Measurements from ENCODE around the gene IFNW1.
A peak's percentile ranks its signal among the peaks of the same experiment; 100 is the strongest.
"Not testable (repeated sequence)": the region's sequence is repeated elsewhere in the genome, so short reads cannot be mapped to it uniquely, and the experiment has no call there.

The IFNW1 gene

DNA sequence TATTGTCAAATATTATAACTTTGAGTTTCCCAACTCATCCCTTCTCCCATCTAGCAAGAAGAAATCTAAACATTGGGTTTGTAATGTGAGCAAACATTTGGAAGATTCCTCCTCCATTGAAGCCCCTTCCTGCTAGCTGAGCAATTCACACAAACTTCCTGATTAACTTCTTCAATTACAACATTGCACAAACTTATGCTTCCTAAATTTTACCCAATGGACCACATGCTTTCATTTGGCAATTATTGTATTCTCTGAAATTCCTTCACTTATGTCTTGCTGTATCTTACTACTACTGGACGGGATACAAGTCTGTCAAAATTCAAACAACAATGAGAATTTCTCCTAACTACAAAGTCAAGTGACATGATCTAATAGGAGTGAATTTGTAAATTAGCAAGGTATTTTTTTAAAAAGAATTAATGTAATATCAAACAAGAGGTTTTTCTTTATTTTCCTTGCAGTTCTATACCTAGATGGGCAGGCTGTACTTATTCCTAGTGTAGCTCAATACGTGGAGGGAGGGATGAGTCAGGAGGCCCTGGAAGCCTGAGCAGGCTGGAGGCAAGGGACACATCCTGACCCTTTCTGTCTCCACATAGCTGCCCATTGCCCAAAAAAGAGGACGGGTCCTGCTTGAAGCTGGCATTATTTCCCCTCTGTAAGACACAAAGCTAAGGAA is 11.8 kb upstream of the IFNW1 start:
- no peak overlapping the region for H2BK15ac ChIP-seq (replicated peaks; ENCODE audit: low read depth)
- no peaks in the 10 kb centered on the region for H3K27me3 ChIP-seq (ENCODE audit: insufficient read depth, low read length, poor library complexity)
- no peaks in the 10 kb centered on the region for H3K4me1 ChIP-seq (ENCODE audit: control insufficient read depth, low read depth, low read length)
- DNase-seq, result peak; percentile 60
- no peak overlapping the region for H3K4me3 ChIP-seq (ENCODE audit: low read length)
- H3K27ac ChIP-seq (ENCODE audit: low read depth, low read length), result no peak overlapping the region
- no CpG with 5 or more reads among the region's 3 CpGs for WGBS (ENCODE audit: extremely low coverage, insufficient coverage, low lambda C conversion rate)
- no peak overlapping the region for H2AK5ac ChIP-seq (ENCODE audit: low read length)
- H2BK120ac ChIP-seq (ENCODE audit: low read depth, low read length), result no peak overlapping the region
- H3K9ac ChIP-seq (ENCODE audit: low read length), result no peak overlapping the region
- H3K23ac ChIP-seq (ENCODE audit: low read length), result no peak overlapping the region
- H3K56ac ChIP-seq (ENCODE audit: low read length), result no peak overlapping the region
- no peaks in the 10 kb centered on the region for H3K79me2 ChIP-seq (ENCODE audit: control insufficient read depth, insufficient read depth, low read length)
- no peak overlapping the region for H4K8ac ChIP-seq (ENCODE audit: low read depth, low read length)
- no peak overlapping the region for H4K5ac ChIP-seq (ENCODE audit: low read length)
- H3K18ac ChIP-seq (ENCODE audit: low read length), result no peak overlapping the region
- no peak overlapping the region for H3K4ac ChIP-seq (ENCODE audit: low read depth, low read length)
- no peaks in the 10 kb centered on the region for H3K36me3 ChIP-seq (ENCODE audit: control insufficient read depth, insufficient read depth, low read length)
- H2BK5ac ChIP-seq (ENCODE audit: low read length), result no peak overlapping the region
- no peaks in the 10 kb centered on the region for H3K79me1 ChIP-seq (ENCODE audit: low read length)
- H3K4me2 ChIP-seq (ENCODE audit: low read length), result no peak overlapping the region

DNA sequence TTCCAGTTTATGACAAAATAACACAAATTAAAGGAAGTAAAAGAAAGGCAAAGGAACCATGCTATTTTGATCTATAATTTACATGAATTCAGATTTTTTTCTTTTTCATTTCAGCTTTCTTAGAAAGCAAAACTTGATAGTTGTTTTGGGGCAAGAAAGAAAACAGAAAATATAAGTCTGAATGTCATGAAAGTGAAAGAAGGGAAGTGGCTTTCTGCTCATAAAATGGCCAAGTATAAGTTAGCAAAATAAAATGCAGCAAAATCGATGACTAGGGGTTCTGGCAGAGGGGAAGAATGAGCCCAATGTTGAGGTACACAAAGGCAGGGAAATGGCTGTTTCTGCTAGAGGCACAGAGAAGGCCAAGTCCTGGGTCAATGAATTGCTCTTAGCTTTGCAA is 3.0 kb upstream of the IFNW1 start:
- Histone ChIP-seq H3K4me2 (ENCODE audit: low read length) (no peak overlapping the region), H3K36me3 (ENCODE audit: control insufficient read depth, insufficient read depth, low read length) (no peaks in the 10 kb centered on the region), H2BK15ac (replicated peaks; ENCODE audit: low read depth) (no peak overlapping the region), H3K4ac (ENCODE audit: low read depth, low read length) (no peak overlapping the region), H2AK5ac (ENCODE audit: low read length) (no peak overlapping the region), H2BK120ac (ENCODE audit: low read depth, low read length) (no peak overlapping the region), H3K4me1 (ENCODE audit: control insufficient read depth, low read depth, low read length) (no peaks in the 10 kb centered on the region), H2BK5ac (ENCODE audit: low read length) (no peak overlapping the region), H3K9ac (ENCODE audit: low read length) (no peak overlapping the region), H3K27me3 (ENCODE audit: insufficient read depth, low read length, poor library complexity) (no peaks in the 10 kb centered on the region), H3K4me3 (ENCODE audit: low read length) (no peak overlapping the region), H3K79me1 (ENCODE audit: low read length) (no peaks in the 10 kb centered on the region), H3K56ac (ENCODE audit: low read length) (no peak overlapping the region), H4K5ac (ENCODE audit: low read length) (no peak overlapping the region), H3K18ac (ENCODE audit: low read length) (no peak overlapping the region), H3K23ac (ENCODE audit: low read length) (no peak overlapping the region), H3K27ac (ENCODE audit: low read depth, low read length) (no peak overlapping the region), H3K79me2 (ENCODE audit: control insufficient read depth, insufficient read depth, low read length) (no peaks in the 10 kb centered on the region), H4K8ac (ENCODE audit: low read depth, low read length) (no peak overlapping the region)
- DNase-seq, result no peak
- no CpG with 5 or more reads among the region's 1 CpG for WGBS (ENCODE audit: extremely low coverage, insufficient coverage, low lambda C conversion rate)

DNA sequence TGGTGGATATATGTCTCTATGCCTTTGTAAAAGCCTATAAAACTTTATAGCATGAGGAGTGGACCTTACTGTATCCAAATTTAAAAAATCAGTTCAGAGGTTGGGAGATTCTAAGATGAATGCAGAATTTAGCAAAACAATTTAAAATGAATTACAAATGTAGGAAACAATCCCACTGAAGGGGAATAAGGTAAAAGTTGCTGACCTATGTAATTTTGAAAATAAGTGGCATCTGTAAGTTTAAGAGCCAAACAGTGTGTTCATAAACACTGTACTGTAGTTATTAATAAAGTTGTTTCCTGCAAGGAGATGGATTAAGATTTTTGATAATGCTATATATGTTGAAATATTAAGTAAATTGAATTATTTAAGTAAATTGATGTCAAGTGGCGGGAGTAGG is 4.6 kb downstream of the IFNW1 start:
- no peak overlapping the region for H3K4ac ChIP-seq (ENCODE audit: low read depth, low read length)
- no peak overlapping the region for H3K27ac ChIP-seq (ENCODE audit: low read depth, low read length)
- H3K18ac ChIP-seq (ENCODE audit: low read length), result no peak overlapping the region
- H2BK5ac ChIP-seq (ENCODE audit: low read length), result no peak overlapping the region
- no peak overlapping the region for H2BK15ac ChIP-seq (replicated peaks; ENCODE audit: low read depth)
- no peak overlapping the region for H2BK120ac ChIP-seq (ENCODE audit: low read depth, low read length)
- H3K4me1 ChIP-seq (ENCODE audit: control insufficient read depth, low read depth, low read length), result no peaks in the 10 kb centered on the region
- H3K9ac ChIP-seq (ENCODE audit: low read length), result no peak overlapping the region
- no peak overlapping the region for H4K8ac ChIP-seq (ENCODE audit: low read depth, low read length)
- no peaks in the 10 kb centered on the region for H3K79me2 ChIP-seq (ENCODE audit: control insufficient read depth, insufficient read depth, low read length)
- no peaks in the 10 kb centered on the region for H3K36me3 ChIP-seq (ENCODE audit: control insufficient read depth, insufficient read depth, low read length)
- no peak overlapping the region for H3K23ac ChIP-seq (ENCODE audit: low read length)
- 100% methylated on average over 1 of the region's 1 CpG for WGBS (ENCODE audit: extremely low coverage, insufficient coverage, low lambda C conversion rate)
- H3K27me3 ChIP-seq (ENCODE audit: insufficient read depth, low read length, poor library complexity), result no peaks in the 10 kb centered on the region
- no peak overlapping the region for H2AK5ac ChIP-seq (ENCODE audit: low read length)
- no peak overlapping the region for H3K56ac ChIP-seq (ENCODE audit: low read length)
- H3K79me1 ChIP-seq (ENCODE audit: low read length), result no peaks in the 10 kb centered on the region
- no peak overlapping the region for H3K4me2 ChIP-seq (ENCODE audit: low read length)
- H4K5ac ChIP-seq (ENCODE audit: low read length), result no peak overlapping the region
- no peak for DNase-seq
- H3K4me3 ChIP-seq (ENCODE audit: low read length), result no peak overlapping the region

DNA sequence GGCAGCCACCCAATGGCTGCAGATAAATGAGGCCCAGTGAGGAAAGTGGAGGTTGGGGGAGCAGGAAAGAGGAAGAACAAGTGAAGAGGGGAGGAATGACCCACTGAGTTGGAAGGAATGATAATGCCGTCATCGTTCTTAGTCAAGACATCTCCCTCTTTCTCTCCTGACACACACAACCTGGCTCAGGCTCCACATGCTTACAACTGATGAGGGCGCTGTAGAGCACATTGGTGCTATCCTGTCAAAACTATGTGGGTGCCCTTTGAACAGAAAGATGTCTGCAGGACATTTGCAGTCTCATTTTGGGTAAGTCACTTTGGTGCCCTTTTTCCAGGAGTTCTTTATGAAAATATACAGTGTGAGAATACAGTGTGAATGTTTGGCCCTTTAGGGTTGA is 5.9 kb downstream of the IFNW1 start:
- no peak overlapping the region for H3K4ac ChIP-seq (ENCODE audit: low read depth, low read length)
- no peak overlapping the region for H4K8ac ChIP-seq (ENCODE audit: low read depth, low read length)
- no peak overlapping the region for H2BK5ac ChIP-seq (ENCODE audit: low read length)
- no peaks in the 10 kb centered on the region for H3K79me1 ChIP-seq (ENCODE audit: low read length)
- no CpG with 5 or more reads among the region's 3 CpGs for WGBS (ENCODE audit: extremely low coverage, insufficient coverage, low lambda C conversion rate)
- no peaks in the 10 kb centered on the region for H3K79me2 ChIP-seq (ENCODE audit: control insufficient read depth, insufficient read depth, low read length)
- H2BK15ac ChIP-seq (replicated peaks; ENCODE audit: low read depth), result no peak overlapping the region
- H2AK5ac ChIP-seq (ENCODE audit: low read length), result no peak overlapping the region
- no peak overlapping the region for H3K9ac ChIP-seq (ENCODE audit: low read length)
- no peak overlapping the region for H3K56ac ChIP-seq (ENCODE audit: low read length)
- no peak overlapping the region for H3K4me3 ChIP-seq (ENCODE audit: low read length)
- no peaks in the 10 kb centered on the region for H3K4me1 ChIP-seq (ENCODE audit: control insufficient read depth, low read depth, low read length)
- no peak for DNase-seq
- no peak overlapping the region for H3K4me2 ChIP-seq (ENCODE audit: low read length)
- no peak overlapping the region for H3K23ac ChIP-seq (ENCODE audit: low read length)
- H3K27me3 ChIP-seq (ENCODE audit: insufficient read depth, low read length, poor library complexity), result no peaks in the 10 kb centered on the region
- no peaks in the 10 kb centered on the region for H3K36me3 ChIP-seq (ENCODE audit: control insufficient read depth, insufficient read depth, low read length)
- H4K5ac ChIP-seq (ENCODE audit: low read length), result no peak overlapping the region
- no peak overlapping the region for H2BK120ac ChIP-seq (ENCODE audit: low read depth, low read length)
- no peak overlapping the region for H3K18ac ChIP-seq (ENCODE audit: low read length)
- no peak overlapping the region for H3K27ac ChIP-seq (ENCODE audit: low read depth, low read length)

DNA sequence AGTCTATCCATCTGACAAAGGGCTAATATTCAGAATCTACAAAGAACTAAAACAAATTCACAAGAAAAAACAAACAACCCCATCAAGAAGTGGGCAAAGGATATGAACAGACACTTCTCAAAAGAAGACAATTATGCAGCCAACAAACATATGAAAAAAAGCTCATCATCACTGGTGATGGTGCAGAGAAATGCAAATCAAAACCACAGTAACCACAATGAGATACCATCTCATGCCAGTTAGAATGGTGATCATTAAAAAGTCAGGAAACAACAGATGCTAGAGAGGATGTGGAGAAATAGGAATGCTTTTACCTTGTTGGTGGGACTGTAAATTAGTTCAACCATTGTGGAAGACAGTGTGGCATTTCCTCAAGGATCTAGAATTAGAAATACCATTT is 13.4 kb downstream of the IFNW1 start:
- not testable (repeated sequence) for H3K27ac ChIP-seq (ENCODE audit: low read depth, low read length); H3K36me3 ChIP-seq (ENCODE audit: control insufficient read depth, insufficient read depth, low read length); H3K79me1 ChIP-seq (ENCODE audit: low read length); H3K27me3 ChIP-seq (ENCODE audit: insufficient read depth, low read length, poor library complexity); H2BK15ac ChIP-seq (replicated peaks; ENCODE audit: low read depth); H3K23ac ChIP-seq (ENCODE audit: low read length); H3K79me2 ChIP-seq (ENCODE audit: control insufficient read depth, insufficient read depth, low read length); H3K4ac ChIP-seq (ENCODE audit: low read depth, low read length); H4K8ac ChIP-seq (ENCODE audit: low read depth, low read length); H2BK120ac ChIP-seq (ENCODE audit: low read depth, low read length); H3K18ac ChIP-seq (ENCODE audit: low read length); H2AK5ac ChIP-seq (ENCODE audit: low read length); H3K4me2 ChIP-seq (ENCODE audit: low read length); H3K4me3 ChIP-seq (ENCODE audit: low read length); H3K4me1 ChIP-seq (ENCODE audit: control insufficient read depth, low read depth, low read length); DNase-seq; H3K9ac ChIP-seq (ENCODE audit: low read length); H3K56ac ChIP-seq (ENCODE audit: low read length); H4K5ac ChIP-seq (ENCODE audit: low read length); H2BK5ac ChIP-seq (ENCODE audit: low read length)

DNA sequence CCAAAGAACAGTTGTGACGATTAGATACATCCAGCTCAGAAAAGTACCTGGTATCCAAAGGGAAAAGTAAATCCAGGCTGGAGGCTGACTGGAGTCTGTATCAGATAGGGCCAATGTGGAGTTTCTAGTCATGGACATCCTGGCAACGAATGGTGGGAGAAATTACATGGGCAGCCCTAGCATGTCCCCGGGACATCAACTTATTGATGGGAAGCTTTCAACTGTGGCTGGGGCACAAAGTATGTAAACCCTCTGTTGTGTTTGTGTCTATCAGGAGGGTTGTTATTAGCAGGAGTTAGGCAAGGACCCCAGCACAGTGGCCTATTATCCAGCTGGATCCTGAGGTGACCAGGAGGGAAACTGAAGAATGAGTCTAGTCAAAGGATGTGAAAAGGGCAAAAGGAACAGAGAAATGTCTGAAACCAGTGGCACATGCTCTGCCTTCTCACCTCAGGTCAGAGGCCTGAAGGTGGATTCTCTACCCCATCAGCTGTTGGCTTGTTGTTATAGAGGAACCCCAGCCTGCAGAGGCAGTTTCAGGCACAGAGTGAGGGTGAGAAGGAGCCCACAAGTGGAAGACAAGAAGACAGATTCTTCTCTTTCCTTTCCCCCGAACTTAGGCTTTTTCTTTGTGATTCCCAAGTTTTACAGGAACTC is 19.9 kb downstream of the IFNW1 start:
- Histone ChIP-seq H3K4me1 (ENCODE audit: control insufficient read depth, low read depth, low read length) (no peaks in the 10 kb centered on the region), H3K4me3 (ENCODE audit: low read length) (no peak overlapping the region), H3K27ac (ENCODE audit: low read depth, low read length) (no peak overlapping the region), H2BK5ac (ENCODE audit: low read length) (no peak overlapping the region), H3K9ac (ENCODE audit: low read length) (no peak overlapping the region), H3K18ac (ENCODE audit: low read length) (no peak overlapping the region), H2BK120ac (ENCODE audit: low read depth, low read length) (no peak overlapping the region), H4K5ac (ENCODE audit: low read length) (no peak overlapping the region), H3K27me3 (ENCODE audit: insufficient read depth, low read length, poor library complexity) (no peaks in the 10 kb centered on the region), H3K4me2 (ENCODE audit: low read length) (no peak overlapping the region), H3K56ac (ENCODE audit: low read length) (no peak overlapping the region), H3K4ac (ENCODE audit: low read depth, low read length) (no peak overlapping the region), H3K79me1 (ENCODE audit: low read length) (no peaks in the 10 kb centered on the region), H3K23ac (ENCODE audit: low read length) (no peak overlapping the region), H2AK5ac (ENCODE audit: low read length) (no peak overlapping the region), H2BK15ac (replicated peaks; ENCODE audit: low read depth) (no peak overlapping the region), H3K79me2 (ENCODE audit: control insufficient read depth, insufficient read depth, low read length) (no peaks in the 10 kb centered on the region), H3K36me3 (ENCODE audit: control insufficient read depth, insufficient read depth, low read length) (no peaks in the 10 kb centered on the region), H4K8ac (ENCODE audit: low read depth, low read length) (no peak overlapping the region)
- WGBS (ENCODE audit: extremely low coverage, insufficient coverage, low lambda C conversion rate), result no CpG with 5 or more reads among the region's 4 CpGs
- DNase-seq, result no peak

Measured in mesendoderm (in vitro differentiated cells).